T-helper 1 cell (primary cell): Measurements from ENCODE around the gene SEC22A.
A peak's percentile ranks its signal among the peaks of the same experiment; 100 is the strongest.

ENCODE experiments used
- DNase-seq, 5 donors: peaks; one replicate each; pipeline ENCODE4 v3.0.0-alpha.2; 2012 to 2020

The SEC22A gene

DNA sequence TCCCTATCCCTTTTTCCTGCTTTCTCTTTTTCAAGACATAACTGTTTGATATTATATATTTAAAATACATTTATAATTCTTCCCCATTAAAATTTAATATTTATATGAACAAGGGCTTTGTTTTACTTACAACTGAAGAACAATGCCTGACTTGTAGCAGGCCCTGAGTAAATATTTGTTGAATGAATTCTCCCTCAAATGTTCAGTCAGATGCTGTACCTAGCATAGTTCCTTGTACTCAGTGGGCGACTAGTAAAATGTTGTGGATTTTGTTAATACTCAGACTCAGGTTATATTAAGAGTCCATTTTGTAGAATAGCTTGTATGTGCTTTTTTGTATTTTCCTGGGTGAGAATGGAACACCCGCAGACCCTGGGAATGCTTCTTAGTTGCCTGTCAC lies 69.1 kb downstream of the SEC22A start:
- no peak for DNase-seq

DNA sequence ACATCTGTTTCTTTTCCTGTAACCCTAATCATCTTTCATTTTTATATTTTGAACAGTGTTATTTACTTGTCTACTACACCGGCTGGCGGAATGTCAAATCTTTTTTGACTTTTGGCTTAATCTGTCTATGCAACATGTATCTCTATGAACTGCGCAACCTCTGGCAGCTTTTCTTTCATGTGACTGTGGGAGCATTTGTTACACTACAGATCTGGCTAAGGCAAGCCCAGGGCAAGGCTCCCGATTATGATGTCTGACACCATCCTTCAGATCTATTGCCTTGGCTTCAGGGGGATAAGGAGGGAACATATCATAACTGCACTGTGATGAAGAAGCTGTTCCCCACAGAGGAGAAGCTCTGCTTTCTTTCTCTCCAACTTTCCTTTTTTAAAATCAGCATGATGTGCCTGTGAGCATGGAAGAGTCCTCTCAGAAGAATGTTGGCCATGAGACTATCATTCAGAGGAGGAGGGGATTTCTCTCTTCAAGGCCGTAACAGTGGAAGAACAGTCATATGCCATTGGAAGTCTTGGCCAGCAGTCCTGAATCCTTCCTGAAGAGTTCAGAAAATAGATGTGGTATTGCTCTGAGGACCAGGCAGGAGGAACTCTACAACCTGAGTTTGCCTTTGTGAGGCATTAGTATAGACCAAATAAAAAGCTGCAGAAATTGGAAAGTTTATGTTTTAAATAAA lies 69.9 kb downstream of the SEC22A start:
- no peak for DNase-seq

DNA sequence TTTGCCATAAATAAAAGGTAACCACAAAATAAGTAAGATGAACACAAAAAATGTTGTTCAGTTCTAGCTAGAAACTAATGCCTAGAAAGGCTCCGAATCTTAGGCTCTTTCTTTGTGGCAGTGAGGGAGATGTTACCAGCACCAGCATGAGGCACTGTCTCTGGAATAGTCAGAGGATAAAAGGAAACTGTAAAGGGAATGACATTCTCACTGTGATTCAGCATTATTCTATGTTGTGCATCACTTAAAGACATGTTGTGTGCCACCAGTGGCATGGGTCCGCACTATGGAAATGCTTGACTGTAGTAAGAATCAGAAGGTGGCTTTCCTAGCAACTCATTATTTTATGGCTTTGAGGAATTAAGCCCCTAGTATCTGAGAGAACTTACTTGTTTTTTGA lies 70.8 kb downstream of the SEC22A start:
- DNase-seq, result no peak

DNA sequence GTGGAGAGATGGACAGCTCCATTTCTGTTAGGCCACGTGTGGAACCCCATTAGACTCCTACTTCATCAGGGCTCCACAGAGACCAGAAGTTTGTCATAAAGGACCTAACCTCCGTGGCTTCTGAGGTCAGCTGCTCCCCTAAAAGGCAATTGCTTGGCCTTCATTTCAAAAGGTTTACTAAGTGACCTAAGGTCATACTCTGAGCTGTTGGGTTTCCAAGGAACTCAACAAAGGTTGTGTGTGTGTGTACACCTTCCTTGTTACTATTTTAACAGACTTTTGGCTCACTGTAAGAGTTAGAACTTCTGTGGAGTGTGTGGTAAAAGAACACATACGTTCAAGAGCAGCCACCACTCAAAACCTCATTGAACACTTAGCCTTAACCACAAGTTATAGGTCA lies 73.9 kb downstream of the SEC22A start:
- no peak for DNase-seq

DNA sequence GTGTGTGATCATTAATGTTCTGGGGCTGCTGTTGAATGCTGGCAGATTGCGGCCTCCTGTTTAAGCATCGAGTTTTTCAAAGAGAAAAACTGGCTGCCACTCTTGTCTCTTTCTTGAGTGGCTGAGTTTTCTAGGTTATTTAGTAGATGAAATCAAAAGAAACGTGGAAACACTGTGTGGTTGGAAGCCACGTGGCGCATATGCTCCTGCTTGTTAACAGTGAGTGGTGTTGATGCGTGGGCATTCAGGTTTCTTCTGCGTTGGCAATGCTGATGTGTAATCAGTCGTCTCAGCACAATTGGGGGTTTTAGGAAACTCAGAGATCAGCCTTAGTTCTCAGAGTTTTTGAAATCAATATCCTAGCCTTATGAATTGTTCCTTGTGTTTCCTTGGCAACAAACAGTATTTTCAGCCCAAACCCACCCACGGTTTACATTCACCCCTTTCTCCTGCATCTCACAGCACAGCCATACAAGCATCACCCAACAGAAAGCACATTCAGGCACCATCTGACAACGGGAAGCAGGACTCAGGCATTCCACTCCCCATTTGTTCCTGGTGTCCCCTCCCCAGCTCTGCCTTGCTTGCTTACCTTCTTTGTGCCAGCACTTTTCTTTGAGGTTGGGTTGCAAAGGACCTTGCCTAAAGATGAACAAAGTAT lies 74.7 kb downstream of the SEC22A start:
- no peak for DNase-seq

DNA sequence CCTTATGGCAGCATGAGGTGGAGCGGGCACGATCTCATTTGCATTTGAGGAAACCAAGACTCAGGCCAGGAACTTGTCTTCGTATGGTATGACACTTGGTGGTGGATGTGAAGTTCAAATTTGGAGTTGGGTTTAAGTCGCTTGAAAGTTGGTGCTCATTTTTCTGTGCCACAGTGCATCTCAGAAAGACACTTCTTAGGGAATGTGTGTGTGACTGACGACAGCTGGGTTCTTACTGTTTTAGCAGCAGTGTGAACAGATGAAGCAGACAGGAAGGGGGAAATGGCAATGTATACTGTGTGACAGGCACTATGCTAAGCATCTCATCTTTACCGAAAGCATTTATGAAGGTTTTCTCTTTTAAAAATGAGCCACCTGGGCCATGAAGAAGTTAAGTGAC lies 75.4 kb downstream of the SEC22A start:
- DNase-seq, result no peak

DNA sequence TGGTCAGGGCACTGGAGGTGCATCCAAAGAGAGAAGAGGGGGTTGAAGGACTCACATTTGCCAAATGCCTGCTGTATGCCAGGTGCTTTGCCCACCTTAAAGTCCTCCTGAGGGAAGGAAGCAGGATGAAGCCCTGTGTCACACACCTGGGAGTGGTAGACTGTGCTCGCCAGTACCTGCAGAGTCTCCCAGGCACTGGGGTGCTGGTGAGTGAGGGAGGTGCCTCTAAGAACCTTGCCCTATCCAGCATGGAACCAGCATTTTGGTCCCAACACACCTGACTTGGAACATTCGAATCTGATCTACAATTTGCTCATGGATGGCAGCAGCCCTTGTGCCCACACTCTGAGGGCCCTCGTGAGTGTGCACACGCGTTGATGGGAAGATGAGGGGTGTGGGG lies 76.7 kb downstream of the SEC22A start:
- no peak for DNase-seq

DNA sequence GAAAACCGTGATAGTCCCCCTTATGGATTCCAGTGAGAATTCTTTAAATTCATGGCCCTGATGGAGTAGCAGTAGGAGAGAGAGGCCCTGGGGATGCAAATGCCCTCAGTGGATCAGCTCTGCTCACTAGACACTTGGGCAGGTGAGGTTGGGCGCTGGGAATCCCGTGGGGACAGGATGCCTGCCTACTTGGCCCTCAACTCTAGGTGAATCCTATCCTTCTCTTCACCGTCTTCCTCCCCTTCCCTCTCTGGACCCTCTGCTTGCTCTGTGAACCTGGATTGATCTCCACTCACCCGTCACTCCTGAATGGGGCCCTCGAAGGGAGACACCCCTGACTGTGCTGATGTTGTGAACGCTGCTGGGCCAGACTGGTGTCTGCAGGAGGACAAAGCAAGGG lies 77.4 kb downstream of the SEC22A start:
- no peak for DNase-seq

DNA sequence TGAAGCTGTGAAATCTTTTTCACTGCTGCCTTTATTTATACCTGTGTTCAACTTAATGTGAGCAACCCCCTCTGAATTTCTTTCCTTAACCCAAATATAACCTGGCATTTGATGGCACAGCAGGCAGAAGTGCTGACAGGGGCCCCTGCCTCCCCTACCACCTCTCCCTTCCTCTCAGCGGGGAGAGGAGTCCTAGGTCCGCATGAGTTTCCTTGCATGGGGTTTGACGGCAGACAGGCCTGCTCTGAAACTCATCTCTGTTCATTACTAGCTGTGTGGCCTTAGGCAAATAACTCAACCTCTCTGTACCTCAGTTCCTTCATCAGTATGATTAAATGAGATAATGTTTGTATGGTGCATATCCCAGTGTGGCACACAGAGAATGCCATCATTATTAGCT lies 79.7 kb downstream of the SEC22A start:
- DNase-seq, result no peak

DNA sequence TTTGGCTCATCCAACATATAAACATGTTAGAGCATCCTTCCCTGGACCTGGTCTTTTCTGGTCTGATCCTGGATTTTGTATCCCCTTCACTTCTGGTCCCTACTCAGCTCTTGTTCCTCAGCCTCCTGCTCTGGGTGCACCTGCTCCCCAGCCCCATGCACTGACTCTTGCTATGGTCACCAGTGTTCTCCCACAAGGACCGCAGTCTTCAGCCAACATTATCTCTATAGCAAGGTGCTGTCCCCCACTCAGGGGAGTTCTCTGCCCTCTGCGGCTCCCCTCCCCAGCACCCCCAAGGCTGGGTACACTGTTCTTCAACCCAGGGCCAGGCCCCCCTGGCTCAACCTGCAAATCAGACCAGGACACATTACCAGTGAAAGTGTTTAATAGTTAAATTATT lies 80.2 kb downstream of the SEC22A start:
- DNase-seq, result no peak

DNA sequence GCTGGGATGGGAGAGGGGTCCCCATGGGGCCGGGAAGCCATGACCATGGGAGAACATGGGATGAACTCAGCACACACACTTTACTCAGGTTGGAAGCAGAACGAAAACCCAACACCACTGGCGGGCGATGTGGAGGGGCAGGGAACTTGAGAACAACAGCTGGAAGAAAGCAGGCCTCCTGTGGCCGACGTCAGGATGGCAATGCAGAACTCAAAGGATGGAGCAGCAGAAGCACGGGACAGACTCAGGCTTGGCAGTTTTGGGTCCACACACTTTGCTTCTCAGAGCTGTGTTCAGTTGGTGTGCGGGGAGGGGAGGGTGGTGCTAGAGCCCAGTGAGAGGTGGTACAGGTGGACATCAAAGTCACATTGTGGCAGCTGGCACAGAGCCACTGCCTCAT lies 80.7 kb downstream of the SEC22A start:
- no peak for DNase-seq

DNA sequence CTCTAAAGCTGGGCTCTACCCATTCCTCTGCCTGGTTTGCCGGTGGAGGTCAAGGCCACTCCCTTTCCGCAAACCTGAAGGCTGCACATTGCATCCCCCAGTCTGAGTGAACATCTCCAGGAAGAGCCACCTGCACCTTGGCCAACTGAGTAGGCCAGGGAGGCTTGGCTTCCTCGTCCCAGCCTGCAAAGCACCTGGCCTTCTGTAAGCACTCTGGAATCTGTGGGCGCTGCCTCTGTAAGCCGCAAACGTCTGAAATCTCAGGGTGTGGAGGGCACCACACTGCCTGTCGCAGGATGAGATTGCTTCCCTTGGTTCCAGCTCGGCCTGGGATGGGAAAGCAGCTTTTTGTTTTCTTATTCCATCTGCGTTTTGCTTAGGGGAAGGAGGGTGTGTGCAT lies 81.3 kb downstream of the SEC22A start:
- DNase-seq, result no peak

DNA sequence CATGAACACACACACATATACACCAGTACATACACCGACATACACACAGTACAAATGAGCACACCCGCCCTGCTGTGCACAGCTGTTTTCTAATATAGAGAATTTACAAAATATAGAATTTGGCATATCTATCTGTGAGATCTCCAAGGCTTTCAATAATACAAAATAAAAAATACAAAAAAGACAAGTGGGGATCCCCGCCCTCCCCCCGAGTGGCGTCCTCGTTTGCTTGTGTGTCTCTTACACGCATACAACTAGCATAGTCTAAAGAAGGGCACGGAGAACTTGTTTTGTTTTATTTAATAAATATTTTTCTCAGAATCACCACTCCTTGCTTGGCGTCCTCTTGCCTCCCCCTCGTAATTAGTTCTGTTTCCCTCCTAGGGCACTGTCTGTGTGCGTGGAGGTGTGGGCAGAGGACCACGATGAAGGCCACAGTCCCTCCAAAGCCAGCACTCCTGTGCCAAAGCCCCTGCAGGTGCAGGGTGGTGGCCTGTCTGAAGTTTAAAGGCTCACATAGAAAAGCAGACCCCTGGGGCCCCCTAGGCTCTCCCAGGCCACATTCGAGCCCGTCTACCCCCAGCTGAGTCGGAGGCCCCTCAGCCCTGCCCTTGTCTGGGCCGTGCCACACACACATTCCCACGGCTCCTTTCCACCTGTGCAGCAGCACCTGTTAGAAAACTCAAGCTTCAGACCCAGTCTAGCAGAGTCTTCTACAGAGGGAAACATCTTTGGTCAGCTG lies 82.1 kb downstream of the SEC22A start:
- DNase-seq, result no peak

DNA sequence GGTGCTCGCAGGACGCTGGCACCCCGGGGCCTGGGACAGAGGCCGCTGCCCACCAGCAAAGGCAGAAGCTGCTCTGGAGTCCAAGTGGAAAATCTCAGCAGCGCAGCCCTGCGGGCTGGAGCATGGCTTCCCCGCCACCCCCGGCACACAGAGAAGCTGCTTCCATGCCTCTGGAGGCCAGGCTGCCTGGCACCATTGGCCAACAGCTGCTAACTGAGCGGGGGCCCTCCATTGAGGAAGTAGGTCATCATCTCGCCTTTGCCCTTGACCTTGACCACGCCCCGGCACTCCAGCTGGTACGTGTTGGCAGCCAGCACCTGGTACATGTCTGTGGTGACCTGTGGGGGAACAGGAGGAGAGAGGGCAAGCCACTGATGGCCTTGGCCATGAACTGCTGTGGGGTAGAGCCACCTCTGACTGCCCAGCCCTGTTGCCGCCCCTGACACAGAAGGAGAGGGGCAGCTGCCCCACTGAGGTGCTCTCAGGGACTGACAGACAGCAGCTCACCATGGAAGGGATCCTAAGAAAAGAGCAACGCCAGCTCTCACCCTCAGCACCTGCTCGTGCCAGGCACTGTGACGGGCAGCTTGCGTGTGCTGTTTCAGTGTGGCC lies 82.8 kb downstream of the SEC22A start:
- no peak for DNase-seq

DNA sequence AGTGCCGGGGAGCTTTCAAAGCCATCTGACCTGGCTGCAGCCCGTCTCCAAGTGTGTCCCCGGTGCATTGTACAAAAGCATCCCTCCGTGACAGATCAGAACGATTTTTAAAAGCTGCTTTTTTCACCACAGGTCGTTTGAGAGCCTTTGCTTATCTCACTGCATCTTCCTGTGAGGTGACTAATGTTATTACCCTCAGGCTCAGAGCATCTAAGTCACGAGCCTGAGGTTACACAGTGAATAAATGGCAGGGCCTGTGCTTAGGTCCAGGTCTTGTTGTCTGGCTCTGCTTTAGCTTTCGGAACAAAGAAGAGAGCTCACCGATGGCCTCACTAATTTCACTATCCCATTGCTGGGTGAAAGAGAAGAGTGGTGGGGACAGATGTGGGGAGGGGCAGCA lies 83.3 kb downstream of the SEC22A start:
- no peak for DNase-seq

DNA sequence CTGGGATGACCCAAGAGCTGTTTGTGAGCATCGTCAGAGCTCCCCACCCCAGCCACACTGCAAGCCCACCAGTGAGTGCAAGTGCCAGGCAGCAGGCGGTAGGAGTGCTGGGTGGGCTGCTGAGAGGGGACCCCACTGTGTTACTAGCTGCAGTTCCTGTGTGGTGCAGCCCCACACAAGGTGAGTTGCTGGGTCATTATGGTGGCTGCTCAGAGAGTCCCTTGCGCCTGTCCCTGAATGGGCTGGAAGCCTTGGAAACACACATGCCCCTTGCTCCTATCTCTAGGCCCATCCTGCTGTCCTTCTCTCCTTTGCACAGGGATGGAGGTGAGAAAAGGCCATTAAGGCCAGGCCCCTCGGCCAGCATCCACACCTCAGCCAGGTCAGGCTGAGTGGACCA lies 83.7 kb downstream of the SEC22A start:
- no peak for DNase-seq

DNA sequence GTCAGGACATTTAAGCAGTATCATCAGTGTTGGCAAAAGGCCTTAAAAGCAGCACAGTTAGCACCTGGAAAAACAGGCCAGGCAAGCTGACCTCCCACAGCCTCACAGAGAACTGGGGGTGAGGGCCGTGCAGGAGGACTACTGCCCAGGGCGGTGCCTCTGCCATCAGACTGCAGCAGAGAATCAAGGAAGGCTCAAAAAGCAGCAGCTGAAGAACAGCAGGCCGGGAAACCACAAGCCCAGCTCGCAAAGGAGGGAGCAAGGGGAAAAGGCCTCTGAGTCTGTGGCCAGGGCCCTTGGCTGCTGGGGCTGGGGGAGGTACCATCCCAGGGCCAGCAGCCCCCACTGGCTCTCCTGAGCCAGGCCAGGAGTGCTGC lies 84.2 kb downstream of the SEC22A start:
- DNase-seq, result no peak

DNA sequence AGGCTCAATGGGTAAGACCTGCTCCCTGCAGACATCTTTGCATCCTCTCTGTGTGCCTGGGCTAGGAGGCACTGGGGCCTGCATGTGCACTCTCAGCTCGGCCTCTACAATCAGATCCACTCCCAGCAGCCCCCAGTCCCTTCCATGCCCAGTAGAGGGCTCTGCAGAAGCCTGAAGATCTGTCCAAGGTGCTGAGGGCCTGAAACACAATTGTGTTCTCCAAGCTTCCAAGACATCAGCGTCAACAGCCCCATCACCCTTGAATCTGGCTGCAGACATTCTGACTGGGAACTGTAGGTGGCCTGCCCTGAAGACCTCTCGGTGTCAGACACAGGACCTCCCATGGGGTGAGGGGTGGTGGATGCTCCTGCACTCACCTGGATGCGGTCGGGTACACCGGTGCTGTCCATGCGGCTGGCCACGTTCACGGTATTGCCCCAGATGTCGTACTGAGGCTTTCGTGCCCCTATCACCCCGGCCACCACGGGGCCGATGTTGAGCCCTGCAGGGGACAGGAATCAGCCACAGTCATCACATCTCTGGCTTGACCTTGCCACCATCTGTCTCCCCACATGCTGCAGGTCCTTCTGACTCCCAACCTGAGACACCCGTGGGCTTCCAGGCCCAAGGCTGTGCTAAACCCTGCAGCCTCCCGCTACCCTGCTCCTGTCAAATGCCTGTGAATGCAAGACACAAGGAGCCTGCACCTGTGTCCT lies 84.7 kb downstream of the SEC22A start:
- peak in 1 of 5 donors; percentile 34 for DNase-seq

DNA sequence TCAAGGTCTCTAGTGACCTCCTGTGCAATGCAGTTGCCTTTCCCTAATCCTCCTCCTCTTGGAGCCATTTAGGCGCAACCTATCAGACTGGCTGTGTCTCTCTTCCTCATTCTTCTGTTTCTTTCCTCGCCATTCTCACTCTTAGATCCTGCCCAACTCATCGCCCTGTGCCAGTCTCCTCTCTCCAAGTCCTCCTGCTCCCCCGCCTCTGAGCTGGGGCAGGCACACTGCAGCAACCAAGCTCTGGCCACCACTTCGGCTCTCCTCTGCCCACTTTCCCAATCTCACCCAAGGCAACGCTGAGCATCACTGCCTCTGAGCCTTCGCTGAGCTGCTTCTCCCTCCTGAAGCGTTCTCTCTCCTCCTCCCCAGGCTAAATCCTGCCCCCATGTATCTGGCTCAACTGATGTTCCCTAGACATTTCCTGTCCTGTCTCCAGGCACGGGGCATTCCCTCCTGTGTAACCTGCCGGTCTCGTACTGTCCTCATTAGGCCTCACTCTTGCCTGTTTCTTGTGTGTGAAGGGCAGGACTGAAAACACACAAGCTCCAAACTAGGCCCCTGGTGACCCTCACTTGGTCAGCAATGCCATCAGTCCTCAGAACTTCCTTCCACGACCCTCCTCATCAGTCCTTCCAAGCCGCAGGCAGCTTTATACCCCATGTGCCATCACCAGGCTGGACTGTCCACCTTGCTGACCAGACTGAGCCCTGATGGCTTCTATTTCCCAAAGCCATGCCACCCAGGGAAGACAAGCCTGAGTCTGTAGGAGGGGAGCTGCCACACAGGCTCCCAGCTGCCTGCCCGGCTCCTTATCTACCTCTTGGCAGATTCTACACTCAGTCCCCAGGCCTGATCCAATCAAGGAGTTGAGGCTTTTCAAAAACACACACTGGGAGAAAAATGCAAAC lies 85.6 kb downstream of the SEC22A start:
- DNase-seq, result no peak

DNA sequence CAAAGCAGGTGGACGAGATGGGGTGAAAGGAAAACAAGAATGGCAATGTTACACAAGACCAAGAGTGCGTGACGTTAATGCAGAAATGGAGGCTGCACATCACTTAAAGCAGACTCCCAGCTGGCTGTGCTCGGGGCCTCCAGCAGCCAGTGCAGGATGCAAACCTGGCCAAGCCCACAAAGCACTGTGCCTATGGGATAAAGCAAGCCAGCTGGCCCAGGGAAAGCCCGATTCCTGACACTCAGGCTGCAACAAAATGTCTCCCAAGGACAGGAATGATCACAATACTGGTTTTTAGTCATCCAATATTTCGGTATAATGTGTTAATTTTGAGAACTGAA lies 86.2 kb downstream of the SEC22A start:
- DNase-seq, result no peak

DNA sequence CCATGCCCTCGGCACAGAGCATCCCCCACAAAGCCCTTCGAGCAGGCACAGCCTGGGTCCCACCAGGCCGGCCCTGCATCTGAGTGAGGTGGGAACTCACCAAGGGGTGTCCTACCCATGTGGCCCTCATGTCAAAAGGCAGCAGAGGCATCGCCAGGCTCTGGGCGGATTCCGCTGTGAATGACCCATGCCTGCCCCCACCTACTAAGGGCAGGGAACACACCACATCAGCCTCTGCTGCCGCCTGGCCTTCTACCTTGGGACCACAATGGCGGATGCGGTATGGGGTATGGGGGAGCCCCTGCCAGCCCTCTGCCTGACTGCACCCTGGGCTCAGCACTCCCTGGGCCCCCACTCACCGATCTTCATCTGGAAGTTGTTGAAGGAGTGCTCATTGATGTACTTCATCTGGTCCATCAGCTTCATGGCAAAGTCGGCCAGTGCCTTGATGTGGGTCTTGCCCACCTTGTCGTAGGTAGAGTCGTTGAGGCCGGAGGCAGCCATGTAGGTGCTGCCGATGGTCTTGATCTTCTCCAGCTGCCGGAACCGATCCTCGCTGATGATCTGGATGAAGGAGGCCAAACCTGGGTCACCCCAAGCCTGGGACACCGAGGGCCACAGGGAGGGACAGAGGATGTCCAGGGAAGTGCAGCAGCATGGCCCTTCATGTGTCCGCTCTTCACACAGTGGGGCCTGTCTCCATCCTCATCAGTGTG lies 87.8 kb downstream of the SEC22A start:
- DNase-seq, result no peak
